GM18511 (cell line): ENCODE measurements around the gene CLEC1B.
"Not testable (repeated sequence)": the region's sequence is repeated elsewhere in the genome, so short reads cannot be mapped to it uniquely, and the experiment has no call there.

Source experiments
- ATAC-seq: cut with Tn5 transposase; IDR thresholded peaks from one replicate; pipeline ENCODE4 v1.9.1; 2021; ENCODE audit warnings: mild to moderate bottlenecking, moderate library complexity; ENCODE audit not compliant: unreplicated experiment

The CLEC1B gene

DNA sequence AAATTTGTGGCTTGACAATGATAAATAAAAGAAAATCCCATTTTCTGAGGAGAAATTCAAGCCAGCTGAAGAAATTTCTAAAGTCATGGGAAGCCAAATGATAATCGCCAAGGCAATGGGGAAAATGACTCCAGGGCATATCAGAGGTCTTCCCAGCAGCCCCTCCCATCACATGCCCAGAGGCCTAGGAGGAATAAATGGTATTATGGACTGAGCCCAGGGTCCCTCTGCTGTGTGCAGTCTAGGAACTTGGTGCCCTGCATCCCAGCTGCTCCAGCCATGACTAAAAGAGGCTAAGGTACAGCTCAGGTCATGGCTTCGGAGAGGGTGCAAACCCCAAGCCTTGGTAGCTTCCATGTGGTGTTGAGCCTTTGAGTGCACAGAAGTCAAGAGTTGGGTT, 23.3 kb downstream of the CLEC1B start:
- ATAC-seq, result no peak

DNA sequence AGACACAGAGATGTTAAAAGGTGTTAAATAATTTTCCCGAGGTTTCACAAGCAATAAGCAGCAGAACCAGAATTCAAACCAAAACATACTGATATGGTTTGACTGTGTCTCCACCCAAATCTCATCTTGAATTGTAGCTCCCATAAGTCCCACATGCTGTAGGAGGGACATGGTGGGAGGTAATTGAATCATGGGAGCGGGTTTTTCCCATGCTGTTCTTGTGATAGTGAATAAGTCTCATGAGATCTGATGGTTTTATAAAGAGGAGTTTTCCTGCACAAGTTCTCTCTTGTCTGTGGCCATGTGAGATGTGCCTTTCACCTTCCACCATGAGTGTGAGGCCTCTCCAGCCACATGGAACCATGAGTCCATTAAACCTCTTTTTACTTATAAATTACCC, 24.2 kb downstream of the CLEC1B start:
- not testable (repeated sequence) for ATAC-seq

DNA sequence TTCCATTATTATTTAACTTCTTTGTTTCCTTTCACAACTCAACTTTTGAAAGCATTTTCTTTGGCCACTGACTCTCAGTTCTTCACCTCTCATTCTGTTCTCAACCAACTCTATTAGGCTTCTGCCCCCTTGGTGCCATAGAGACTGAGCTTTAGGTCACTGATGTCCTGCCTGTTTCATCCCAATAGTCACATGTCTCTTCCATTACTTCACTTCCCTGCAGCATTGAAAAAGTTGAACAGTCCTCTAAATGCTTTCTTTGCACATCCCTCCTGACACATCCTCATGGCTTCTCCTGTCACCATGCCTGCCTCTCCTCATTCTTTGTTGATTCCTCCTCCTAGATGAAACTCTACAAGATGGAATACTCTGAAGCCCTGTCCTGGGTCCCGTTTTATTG, 25.0 kb downstream of the CLEC1B start:
- ATAC-seq, result no peak

DNA sequence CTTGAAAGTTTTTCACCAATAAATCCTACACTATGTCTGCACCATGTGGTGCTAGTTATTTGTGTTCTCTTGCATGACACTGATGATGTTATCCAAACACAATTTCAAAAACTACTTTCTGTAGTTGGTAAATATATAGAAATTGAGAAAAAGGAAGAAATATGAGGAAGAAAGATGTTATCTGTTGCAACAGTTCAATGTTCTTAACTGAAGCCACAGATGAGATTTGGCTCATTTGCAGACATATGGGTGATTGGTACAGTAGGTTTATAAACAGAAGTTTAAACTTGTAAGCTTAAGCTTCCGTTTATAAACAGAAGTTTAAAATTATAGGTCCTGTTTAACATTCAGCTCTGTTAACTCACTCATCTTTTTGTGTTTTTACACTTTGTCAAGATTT, 27.7 kb downstream of the CLEC1B start, which contains the start of gene CLEC12A:
CLEC12A (plus strand) TSS at position 229 of the 400 bp plus-strand sequence. CDS start 188 bp downstream, outside the sequence.
- ATAC-seq, result no peak

DNA sequence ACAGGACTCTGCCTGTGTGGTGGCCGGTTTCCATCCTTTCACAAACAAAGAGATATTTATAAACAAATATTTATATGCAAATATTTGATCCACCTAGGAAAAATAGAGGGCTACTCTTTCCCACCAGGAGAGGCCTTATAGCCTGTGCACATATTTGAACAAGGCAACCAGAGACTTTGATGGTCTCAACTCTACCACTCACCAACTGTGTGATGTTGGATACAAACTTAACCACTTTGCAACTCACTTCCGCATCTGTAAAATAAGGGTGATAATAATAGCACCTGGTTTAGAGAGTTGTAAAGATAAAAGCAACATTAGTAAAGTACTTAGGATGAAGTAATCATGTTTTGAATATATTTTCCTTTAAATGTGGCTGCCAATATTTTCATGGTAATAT, 29.2 kb downstream of the CLEC1B start:
- no peak for ATAC-seq

DNA sequence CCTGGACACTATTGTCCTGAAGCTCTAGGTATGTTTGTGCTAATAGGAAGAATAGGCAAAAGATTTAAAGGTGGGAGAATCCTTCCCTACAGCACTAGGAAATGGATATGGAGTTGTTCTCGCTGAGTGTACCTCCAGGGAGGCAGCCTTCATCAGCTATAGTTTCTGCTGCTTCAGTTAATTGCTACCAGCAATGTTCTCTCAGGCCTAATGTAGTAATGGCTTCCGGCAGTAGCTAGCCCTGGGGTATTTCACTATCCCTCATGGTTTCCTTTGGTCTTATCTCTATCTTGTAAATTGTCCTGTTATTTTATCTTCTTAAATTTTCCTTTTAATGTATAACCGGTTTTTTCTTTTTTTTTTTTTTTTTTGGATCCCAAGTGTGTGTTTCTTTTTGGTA, 37.0 kb downstream of the CLEC1B start:
- no peak for ATAC-seq

DNA sequence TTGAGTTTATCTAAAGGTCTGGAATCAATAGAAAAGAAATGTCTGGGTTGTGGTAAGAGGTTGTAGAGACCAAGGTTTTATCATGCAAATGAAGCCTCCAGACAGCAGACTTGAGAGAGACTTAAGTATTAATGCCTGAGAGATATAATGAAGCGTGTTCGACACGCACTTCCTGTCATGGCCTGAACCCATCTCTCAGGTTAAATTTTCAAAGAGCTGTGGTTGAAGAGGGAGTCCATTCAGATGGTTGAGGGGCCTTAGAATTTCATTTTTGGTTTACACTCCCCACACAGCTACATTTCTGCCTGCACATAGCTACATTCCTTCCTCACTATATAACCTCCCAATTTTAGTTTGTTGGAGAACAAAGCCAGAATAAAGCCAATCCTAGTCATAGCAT, 37.8 kb downstream of the CLEC1B start:
- no peak for ATAC-seq

DNA sequence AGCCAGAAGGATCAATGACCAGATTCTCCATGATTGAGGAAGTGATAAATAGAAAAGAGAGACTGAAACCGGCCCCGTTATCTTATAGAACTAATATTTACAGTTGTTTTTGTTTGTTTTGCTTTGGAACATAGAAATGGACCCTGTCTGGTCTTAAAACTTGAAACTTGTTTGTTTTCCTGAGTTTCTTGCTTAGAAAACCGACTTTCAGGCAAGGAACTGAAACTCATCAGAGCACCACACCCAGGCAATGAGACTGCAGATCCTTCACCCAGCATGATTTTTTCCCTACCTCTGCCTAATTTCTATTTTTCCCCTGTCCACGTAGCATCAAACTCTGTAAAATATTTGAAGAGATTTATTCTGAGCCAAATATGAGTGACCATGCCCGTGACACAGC, 38.3 kb downstream of the CLEC1B start:
- no peak for ATAC-seq

DNA sequence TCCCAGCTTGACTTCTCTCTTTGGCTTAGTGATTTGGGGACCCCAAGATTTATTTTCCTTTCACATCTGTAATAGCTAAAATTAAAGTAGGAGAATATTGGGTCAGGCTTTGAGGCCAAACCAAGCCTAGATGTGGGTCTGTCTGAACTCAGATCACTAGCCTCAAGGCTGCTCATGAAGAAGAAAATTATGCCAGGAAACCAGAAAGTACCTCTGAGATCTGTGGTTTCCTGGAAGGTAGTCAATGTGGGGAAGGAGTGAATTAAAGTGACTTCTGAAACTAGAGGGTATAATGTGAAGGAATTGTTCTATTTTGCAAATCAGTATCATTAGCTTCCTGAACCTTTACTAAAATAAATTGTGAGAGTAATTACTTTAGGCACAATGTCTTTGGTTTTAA, 41.1 kb downstream of the CLEC1B start:
- ATAC-seq, result no peak

DNA sequence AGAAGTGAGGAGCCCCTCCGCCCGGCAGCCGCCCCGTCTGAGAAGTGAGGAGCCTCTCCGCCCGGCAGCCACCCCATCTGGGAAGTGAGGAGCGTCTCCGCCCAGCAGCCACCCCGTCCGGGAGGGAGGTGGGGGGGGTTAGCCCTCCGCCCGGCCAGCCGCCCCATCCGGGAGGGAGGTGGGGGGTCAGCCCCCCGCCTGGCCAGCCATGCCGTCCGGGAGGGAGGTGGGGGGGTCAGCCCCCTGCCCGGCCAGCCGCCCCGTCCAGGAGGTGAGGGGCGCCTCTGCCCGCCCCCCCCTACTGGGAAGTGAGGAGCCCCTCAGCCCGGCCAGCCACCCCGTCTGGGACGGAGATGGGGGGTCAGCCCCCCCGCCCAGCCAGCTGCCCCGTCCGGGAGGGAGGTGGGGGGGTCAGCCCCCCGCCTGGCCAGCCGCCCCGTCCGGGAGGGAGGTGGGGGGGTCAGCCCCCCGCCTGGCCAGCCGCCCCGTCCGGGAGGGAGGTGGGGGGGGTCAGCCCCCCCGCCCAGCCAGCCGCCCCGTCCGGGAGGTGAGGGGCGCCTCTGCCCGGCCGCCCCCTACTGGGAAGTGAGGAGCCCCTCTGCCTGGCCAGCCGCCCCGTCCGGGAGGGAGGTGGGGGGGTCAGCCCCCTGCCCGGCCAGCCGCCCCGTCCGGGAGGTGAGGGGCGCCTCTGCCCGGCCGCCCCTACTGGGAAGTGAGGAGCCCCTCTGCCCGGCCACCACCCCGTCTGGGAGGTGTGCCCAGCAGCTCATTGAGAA, 45.8 kb downstream of the CLEC1B start:
- not testable (repeated sequence) for ATAC-seq

DNA sequence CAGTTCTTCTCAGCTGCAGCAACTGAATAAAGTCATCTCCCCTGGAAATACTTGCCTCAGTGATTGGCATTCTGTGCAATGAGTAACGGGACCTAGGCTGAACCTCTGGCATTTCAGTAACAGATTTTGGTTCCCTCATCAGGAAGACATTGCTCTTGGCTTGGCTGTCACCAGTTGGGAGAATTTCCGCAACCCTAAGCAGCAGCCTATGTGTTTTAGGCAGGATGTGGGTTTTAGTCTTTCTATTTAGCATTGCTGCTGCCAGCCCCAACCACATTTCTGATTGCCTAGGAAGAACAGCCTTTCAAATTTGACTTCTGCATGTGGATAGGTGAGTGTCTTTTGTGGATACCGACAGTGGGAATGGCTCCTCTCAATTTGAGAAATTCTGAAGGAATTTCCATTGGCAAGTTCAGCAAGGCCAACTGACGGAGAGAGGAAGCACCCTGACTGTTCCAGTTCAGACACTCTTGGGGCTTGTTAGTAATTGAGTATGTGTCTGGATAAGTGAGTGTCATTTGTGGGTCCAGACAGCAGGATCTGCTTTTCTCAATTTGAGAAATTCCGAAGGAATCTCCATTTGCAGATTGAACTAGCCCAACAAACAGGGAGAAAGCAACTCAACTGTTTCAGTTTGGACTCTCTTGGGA, 47.8 kb downstream of the CLEC1B start:
- no peak for ATAC-seq

DNA sequence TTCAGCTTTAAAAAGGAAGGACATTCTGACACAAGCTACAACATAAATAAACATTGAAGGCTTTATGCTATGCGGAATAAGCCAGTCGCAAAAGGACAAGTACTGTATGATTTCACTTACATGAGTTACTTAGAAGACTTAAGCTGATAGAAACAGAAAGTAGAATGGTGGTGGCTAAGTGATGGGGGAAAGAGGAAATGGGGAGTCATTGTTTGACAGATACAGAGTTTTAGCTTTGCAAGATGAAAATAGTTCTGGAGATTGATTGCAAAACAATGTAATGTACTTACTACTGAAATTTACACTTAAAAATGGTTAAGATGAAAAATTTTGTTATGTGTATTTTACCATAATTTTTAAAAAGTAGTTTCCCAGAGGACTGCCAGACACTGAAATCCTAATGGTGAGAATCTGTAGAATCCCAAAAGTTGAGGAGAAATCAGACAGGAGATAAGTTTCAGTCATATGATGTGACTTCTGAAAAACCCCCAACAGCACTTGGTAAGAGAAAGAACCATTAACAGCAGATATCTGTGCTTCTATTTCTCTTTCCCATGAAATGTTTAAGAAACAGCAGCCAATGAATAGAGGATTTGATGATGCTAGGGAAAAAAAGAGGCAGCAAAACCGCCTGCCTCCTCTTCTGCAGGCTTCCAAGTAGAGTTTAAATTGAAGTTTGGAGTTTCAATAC, 50.2 kb downstream of the CLEC1B start:
- ATAC-seq, result peak; percentile 96

DNA sequence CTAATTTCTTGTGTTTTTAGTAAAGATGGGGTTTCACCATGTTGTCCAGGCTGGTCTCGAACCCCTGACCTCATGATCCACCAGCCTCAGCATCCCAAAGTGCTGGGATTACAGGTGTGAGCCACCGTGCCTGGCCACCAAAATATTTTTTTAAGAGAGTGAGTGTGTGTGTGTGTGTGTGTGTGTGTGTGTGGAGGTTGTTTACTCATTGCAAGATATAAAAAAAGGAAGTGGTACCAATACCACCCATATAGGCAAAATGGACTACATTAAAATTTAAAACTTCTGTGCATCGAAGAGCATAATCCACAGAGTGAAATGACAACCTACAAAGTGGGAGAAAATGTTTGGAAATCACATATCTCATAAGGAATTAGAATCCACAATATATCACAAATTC, 51.2 kb downstream of the CLEC1B start:
- no peak for ATAC-seq

DNA sequence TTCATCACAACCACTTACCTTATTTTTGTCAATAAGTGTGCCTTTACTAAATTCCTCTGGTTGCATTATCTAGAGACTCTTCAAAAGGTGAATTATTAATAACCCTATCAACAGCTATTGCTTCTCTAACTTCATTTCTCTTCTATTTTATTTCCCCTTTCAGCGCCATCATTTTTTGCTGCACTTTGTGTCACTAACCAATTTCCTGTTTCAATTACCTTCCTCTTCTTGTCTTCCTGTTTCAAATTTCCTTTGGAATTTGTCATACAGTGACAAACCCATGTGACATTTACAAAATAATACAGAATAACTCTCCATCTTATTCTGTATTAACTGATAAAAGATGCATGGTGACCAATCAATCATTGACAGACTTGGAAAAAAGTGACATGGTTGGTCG, 54.5 kb downstream of the CLEC1B start:
- no peak for ATAC-seq

DNA sequence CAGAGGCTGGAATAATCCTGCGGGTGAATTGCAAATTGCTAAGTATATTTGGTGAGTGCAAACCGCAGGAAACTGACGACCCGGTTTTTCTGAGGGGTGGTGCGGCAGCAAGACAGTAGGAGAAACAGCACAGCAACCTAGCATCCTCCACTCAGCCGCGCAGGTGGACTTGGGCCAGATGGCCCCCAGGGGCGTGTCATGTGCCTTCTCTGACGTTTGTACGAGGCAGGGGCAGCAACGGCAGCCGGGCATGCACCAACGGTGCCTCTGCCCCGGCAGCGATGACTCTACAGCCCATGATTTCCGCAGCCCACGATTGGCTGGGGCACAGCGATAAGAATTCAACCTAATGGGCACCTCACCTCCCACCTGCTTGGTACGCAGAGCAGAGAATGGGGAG, 55.7 kb downstream of the CLEC1B start:
- ATAC-seq, result peak; percentile 80
